Caco-2 (cell line): Measurements from ENCODE around the gene TNFRSF8. TPM values are rescaled to one million over a fixed set of nuclear protein-coding genes. Genes with fewer than 3 reads are reported as not detected.

Source experiments
- BruUV-seq: library from RNA; stranded (reverse); fragments of 400-500 nt; replicated peaks from 2 replicates; lab custom pipeline; 2021; lab: Mats Ljungman, UMichigan
- CTCF ChIA-PET: fragments of 300-600 bp; sonication (Branson Sonifier 250); formaldehyde crosslinking; loops from one replicate; lab custom pipeline; 2022; ENCODE audit warnings: antibody characterized with exemption; lab: Charles Lee
- POLR2A ChIA-PET: fragments of 300-600 bp; sonication (Branson Sonifier 250); formaldehyde crosslinking; loops from one replicate; lab custom pipeline; 2022; ENCODE audit warnings: antibody characterized with exemption; lab: Charles Lee
- DNase-seq, 2 experiments: peaks; one replicate each; pipeline versions ENCODE4 v3.0.0 to v3.0.0-alpha.2; 2020 to 2022
- H3K27me3 ChIP-seq: replicated peaks from 2 replicates; pipeline ENCODE4 v1.6.0; 2011; ENCODE audit warnings: low read length; ENCODE audit not compliant: control insufficient read depth, insufficient read depth
- H3K36me3 ChIP-seq: 2 replicates; pipeline ENCODE4 v1.5.1; 2011; ENCODE audit warnings: low read length; ENCODE audit not compliant: control insufficient read depth, insufficient read depth
- H3K4me1 ChIP-seq: fragments of 250-450 bp; sonication (Bioruptor Pico); 2 replicates; pipeline ENCODE4 v1.5.1; 2020; ENCODE audit warnings: mild to moderate bottlenecking
- H3K4me3 ChIP-seq: 2 replicates; pipeline ENCODE4 v1.5.1; 2011; ENCODE audit warnings: low read depth, mild to moderate bottlenecking, control low read depth, low read length
- H3K9me3 ChIP-seq: fragments of 250-450 bp; sonication (Bioruptor Pico); 2 replicates; pipeline ENCODE4 v1.5.1; 2020; ENCODE audit warnings: mild to moderate bottlenecking, moderate library complexity
- H3K27ac Mint-ChIP-seq: one replicate; pipeline ENCODE4 v1.8.0; 2022; ENCODE audit warnings: mixed read lengths; ENCODE audit not compliant: unreplicated experiment
- H3K27me3 Mint-ChIP-seq: one replicate; pipeline ENCODE4 v1.8.0; 2022; ENCODE audit warnings: mixed read lengths; ENCODE audit not compliant: insufficient read depth, unreplicated experiment
- H3K36me3 Mint-ChIP-seq: one replicate; pipeline ENCODE4 v1.8.0; 2022; ENCODE audit warnings: mild to moderate bottlenecking, mixed read lengths; ENCODE audit not compliant: insufficient read depth, unreplicated experiment
- H3K4me1 Mint-ChIP-seq: one replicate; pipeline ENCODE4 v1.8.0; 2022; ENCODE audit warnings: low read depth, mixed read lengths; ENCODE audit not compliant: unreplicated experiment
- H3K4me3 Mint-ChIP-seq: one replicate; pipeline ENCODE4 v1.8.0; 2022; ENCODE audit warnings: mild to moderate bottlenecking, moderate library complexity, mixed read lengths; ENCODE audit not compliant: unreplicated experiment
- H3K9me3 Mint-ChIP-seq: one replicate; pipeline ENCODE4 v1.8.0; 2022; ENCODE audit warnings: mixed read lengths; ENCODE audit not compliant: unreplicated experiment
- intact Hi-C: fragments of 100-400 bp; cut with micrococcal nuclease; formaldehyde crosslinking; loops from one replicate; pipeline ENCODE4 v1.10.0; 2022; ENCODE audit not compliant: unreplicated experiment
- total RNA-seq: library from RNA; stranded (reverse); gene quantifications from 2 replicates; pipeline ENCODE4 v1.2.3, GENCODE V29; 2022
- TF ChIP-seq, protein P1 (sequence below), 2 experiments: fragments of 200-600 bp in 1 of 2; IDR thresholded peaks; 1 replicate in 1 of 2; 2 replicates in 1 of 2; pipeline versions ENCODE4 v1.5.1 to v1.8.0; 2011 to 2022; ENCODE audit warnings: antibody characterized with exemption in 1 of 2, control low read depth in 1 of 2, inconsistent platforms in 1 of 2, low read depth in 1 of 2, low read length in 1 of 2, mild to moderate bottlenecking in 1 of 2, moderate library complexity in 1 of 2; ENCODE audit not compliant: insufficient read depth in 1 of 2, severe bottlenecking in 1 of 2, unreplicated experiment in 1 of 2

TNFRSF8 gene
- total RNA-seq, 1 experiment from 2014 or later, result not detected

DNA sequence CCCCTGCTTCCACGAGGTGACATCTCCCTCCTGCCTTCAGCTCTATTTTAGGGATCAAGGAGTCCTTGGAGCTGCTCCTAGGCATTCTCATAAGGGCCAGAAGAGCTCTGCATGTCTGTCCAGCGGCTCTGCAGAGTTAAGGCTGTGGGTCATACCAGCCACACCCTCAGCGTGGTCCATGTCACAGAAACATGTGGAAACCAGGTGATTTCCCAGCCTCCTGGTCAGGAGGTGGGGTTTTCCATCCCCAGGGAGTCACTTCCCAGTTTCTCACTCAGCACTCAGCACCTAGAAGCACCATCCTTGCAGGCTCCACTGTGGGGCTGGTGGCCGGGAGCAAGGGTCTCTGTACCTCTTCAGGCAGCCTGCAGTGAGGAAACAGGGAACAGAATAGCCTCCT lies 102.2 kb downstream of the TNFRSF8 start:
- no peaks in the 10 kb centered on the region for H3K27me3 ChIP-seq
- POLR2A ChIA-PET, result no interaction called here

DNA sequence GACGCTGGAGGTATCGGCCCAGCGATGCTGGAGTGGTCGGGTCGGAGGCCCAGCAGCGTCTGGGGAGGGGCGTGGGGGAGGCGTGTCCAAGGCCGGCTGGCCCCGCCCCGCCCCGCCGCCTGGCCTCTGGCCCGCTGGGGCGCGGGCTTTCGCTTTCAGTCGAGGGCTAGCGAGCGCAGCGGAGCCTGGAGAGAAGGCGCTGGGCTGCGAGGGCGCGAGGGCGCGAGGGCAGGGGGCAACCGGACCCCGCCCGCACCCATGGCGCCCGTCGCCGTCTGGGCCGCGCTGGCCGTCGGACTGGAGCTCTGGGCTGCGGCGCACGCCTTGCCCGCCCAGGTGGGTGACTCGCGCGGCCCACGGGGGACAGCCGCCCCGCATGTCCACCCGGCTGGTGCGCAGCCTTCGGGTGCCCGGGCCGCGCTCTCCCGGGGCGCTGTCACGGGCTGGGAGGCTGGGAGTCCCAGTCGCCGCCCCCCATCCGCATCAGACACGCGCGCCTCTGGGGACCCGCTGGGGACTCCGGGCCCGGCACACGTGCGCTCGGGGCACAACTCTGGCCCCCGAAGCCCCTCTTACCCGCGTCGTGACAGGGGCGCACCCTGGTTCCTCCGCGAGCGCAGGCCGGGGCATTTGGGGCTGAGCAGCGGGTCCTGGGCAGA lies 103.9 kb downstream of the TNFRSF8 start, which contains the start of gene TNFRSF1B:
Gene TNFRSF1B (plus strand): TSS at position 158 of the 659 bp plus-strand sequence. CDS start 101 bp downstream, at position 259.
- H3K27me3 ChIP-seq, result no peaks in the 10 kb centered on the region
- Mint-ChIP-seq H3K4me3 (peak within 1 kb of the TSS; percentile 74), H3K36me3 (peaks cover 4% of the 10 kb centered on the region), H3K4me1 (peaks cover 5% of the 10 kb centered on the region), H3K27me3 (peaks cover 2% of the 10 kb centered on the region), H3K27ac (no peak within 1 kb of the TSS), H3K9me3 (no peaks in the 10 kb centered on the region)
- no peaks in the 10 kb centered on the region for H3K36me3 ChIP-seq
- peak; percentile 48 to 74 for DNase-seq
- POLR2A ChIA-PET, result no interaction called here
- no peaks in the 10 kb centered on the region for H3K9me3 ChIP-seq
- no TSS peak for BruUV-seq
- intact Hi-C loops, result no loop called here
- TF ChIP-seq, protein P1, sequence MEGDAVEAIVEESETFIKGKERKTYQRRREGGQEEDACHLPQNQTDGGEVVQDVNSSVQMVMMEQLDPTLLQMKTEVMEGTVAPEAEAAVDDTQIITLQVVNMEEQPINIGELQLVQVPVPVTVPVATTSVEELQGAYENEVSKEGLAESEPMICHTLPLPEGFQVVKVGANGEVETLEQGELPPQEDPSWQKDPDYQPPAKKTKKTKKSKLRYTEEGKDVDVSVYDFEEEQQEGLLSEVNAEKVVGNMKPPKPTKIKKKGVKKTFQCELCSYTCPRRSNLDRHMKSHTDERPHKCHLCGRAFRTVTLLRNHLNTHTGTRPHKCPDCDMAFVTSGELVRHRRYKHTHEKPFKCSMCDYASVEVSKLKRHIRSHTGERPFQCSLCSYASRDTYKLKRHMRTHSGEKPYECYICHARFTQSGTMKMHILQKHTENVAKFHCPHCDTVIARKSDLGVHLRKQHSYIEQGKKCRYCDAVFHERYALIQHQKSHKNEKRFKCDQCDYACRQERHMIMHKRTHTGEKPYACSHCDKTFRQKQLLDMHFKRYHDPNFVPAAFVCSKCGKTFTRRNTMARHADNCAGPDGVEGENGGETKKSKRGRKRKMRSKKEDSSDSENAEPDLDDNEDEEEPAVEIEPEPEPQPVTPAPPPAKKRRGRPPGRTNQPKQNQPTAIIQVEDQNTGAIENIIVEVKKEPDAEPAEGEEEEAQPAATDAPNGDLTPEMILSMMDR (IDR thresholded peaks at IDR 0.05; ENCODE audit: insufficient read depth in 1 of 2, low read depth in 1 of 2, low read length in 1 of 2, severe bottlenecking in 1 of 2, unreplicated experiment in 1 of 2), result no peak
- peaks cover 6% of the 10 kb centered on the region for H3K4me1 ChIP-seq
- CTCF ChIA-PET, result interaction anchor here (2.5 kb wide), 1 partner anchor 43 kb away, joined by 10 read pairs; no protein-coding TSS in a partner anchor
- peak within 1 kb of the TSS; percentile 38 for H3K4me3 ChIP-seq

More for the DNA sequence above, 102.2 kb downstream of the TNFRSF8 start:
- Histone ChIP-seq H3K36me3 (no peaks in the 10 kb centered on the region), H3K4me1 (peaks cover 22% of the 10 kb centered on the region), H3K9me3 (no peaks in the 10 kb centered on the region), H3K4me3 (no peak overlapping the region)
- Mint-ChIP-seq H3K4me3 (no peak overlapping the region), H3K36me3 (peaks cover 4% of the 10 kb centered on the region), H3K9me3 (no peaks in the 10 kb centered on the region), H3K4me1 (peaks cover 14% of the 10 kb centered on the region), H3K27ac (no peak overlapping the region), H3K27me3 (peaks cover 2% of the 10 kb centered on the region)
- TF ChIP-seq, protein P1 (IDR thresholded peaks at IDR 0.05; ENCODE audit: insufficient read depth in 1 of 2, low read depth in 1 of 2, low read length in 1 of 2, severe bottlenecking in 1 of 2, unreplicated experiment in 1 of 2), result no peak
- no TSS peak for BruUV-seq
- CTCF ChIA-PET, result interaction anchor here (0.6 to 2.5 kb wide), 3 partner anchors 17 to 511 kb away, joined by 3 to 10 read pairs (median 6); partner anchors contain the start of gene FBXO2
- no peak for DNase-seq
- intact Hi-C loops, result no loop called here

DNA sequence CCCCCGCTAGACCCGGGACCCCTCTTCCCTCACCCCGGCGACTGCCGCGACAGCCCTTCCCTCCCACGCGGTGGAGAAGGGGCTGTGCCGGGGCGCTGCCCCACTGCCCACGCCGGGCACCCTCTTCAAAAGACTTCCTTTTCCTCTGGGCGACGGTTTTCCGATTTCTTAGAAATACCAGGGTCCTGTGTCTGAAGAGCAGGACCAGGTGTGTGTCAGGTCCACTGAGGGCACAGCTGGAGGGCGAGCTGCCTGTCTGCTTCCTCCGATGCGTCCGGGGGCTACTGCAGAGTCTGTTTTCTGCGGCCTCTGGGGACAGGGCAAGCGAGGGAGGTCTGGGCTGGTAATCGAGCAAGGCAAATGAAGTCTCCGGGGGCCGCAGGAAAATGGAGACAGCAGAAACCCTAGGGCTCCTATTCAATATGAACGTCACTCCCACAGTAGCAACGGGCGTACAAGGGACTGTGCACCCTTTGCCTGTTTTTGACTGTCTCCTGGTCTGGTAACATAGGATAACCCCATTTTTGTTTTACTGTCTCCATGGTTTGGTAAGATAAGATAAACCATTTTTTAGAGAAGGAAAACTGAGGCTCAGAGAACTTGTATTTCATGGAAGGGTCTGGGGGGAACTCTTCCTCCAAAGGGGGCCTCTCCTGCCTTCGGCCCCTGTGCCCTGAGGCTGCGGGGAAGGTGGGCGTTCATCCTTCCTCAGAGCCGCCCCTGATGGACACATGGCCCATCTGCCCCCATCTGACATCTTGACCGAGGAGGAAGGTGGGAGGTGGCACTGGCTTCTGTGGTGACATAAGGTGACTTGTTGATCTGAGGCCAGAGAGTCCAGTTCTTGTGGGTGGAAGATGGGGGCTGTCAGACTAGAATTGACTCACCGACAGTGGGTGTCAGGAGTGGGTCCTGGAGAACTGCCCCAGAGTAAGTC lies 104.7 kb downstream of the TNFRSF8 start:
- BruUV-seq, result TSS peak; percentile 44
- H3K9me3 Mint-ChIP-seq, result no peaks in the 10 kb centered on the region
- H3K9me3 ChIP-seq, result no peaks in the 10 kb centered on the region
- H3K27me3 ChIP-seq, result no peaks in the 10 kb centered on the region
- no peak for DNase-seq
- intact Hi-C loops, result no loop called here
- H3K36me3 ChIP-seq, result no peaks in the 10 kb centered on the region
- H3K36me3 Mint-ChIP-seq, result peaks cover 4% of the 10 kb centered on the region
- H3K27ac Mint-ChIP-seq, result no peak overlapping the region
- POLR2A ChIA-PET, result no interaction called here
- TF ChIP-seq, protein P1 (IDR thresholded peaks at IDR 0.05; ENCODE audit: insufficient read depth in 1 of 2, low read depth in 1 of 2, low read length in 1 of 2, severe bottlenecking in 1 of 2, unreplicated experiment in 1 of 2), result no peak
- peaks cover 2% of the 10 kb centered on the region for H3K27me3 Mint-ChIP-seq
- peaks cover 5% of the 10 kb centered on the region for H3K4me1 Mint-ChIP-seq
- H3K4me3 ChIP-seq, result peak overlapping the region; percentile 38
- H3K4me1 ChIP-seq, result no peaks in the 10 kb centered on the region
- CTCF ChIA-PET, result no interaction called here
- peak overlapping the region; percentile 74 for H3K4me3 Mint-ChIP-seq
